RCC 7860 (cell line): ENCODE data around the gene DPF3.

Experiments
- DNase-seq: peaks from one replicate; pipeline ENCODE4 v3.0.0-alpha.2; 2015; ENCODE audit warnings: low spot score
- FAIRE-seq: peaks from 2 replicates; lab custom pipeline; 2012; peaks lifted over from hg19 to GRCh38; lab: Jason Lieb, UNC

Gene DPF3

DNA sequence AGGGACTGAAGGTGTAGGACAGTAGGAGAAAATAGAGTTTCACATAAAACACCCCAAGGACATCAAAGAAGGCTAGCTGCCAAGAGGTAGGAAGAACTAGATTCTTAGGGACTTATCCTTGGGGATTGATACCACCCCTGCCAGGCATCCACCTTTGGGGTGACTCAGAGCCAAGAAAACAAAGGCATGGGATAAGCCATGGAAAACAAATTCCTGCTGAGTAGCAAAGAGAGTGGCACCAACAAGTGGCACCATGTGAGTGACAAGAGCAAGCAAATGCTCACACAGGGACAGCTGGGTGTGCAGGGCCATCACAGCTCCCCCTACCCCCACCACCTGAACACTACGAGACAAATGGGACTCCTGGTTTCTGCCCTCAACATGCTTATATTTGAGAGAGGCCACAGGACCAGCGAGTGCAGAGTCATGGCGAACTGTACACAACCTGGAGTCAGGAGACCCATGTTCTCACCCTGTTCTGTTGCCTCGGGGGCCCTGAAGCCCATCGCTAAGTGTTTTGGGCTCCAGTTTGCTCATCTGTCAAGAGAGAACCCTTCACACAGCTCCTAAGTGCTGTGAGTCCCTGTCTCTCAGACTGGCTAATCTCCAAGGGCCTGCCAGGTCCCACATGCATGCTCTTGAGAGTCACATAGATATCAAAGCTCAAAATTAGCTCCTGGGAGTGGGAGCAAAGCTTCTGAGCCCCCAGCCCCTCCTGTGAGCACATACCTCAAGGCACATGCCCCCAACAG lies 91.9 kb downstream of the DPF3 start:
- DNase-seq: no peak
- no peak for FAIRE-seq

GRCh38 chr14:72801381-72801812 lies 92.5 kb downstream of the DPF3 start:
- FAIRE-seq: no peak

DNA sequence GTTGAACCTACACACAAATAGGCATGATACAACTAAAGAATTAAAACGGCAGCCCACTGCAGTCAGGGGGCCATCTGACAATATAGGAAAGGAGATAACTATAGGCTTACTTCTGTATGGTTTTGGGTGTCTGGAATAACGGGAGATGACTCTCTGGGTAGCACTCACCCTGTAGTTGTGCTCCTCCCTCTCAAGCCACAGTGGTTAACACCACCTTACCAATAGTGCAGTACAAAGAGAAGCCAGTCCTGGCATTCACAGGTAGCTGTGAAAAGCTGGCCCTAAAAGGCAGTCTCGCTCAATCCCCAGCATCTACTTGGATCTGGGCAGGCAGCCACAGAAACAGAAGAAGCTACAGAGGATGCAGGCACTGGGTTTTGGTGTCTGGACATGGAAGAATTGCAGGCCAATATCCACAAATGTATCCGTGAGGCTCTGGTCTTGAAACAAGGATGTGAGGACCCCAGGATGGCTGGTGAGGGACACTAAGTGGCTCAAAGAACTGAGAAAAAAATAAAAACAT lies 93.0 kb downstream of the DPF3 start:
- DNase-seq (no peak), FAIRE-seq (no peak)

More at GRCh38 chr14:72801381-72801812, 92.5 kb downstream of the DPF3 start:
- peak; percentile 79 for DNase-seq

DNA sequence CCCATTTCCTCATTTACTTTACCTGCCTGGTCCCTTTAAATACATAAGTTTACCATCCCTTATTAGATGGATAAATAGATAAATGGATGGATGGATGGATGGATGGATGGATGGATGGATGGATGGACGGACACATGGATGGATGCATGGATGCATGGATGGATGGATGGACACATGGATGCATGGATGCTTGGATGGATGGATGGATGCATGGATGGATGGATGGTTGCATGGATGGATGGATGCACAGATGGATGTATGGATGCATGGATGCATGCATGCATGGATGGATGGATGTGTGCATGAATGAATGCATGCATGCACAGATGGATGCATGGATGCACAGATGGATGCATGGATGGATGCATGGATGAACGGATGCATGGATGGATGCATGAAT lies 93.6 kb downstream of the DPF3 start:
- DNase-seq: no peak
- no peak for FAIRE-seq

- DNase-seq: no peak
- FAIRE-seq: no peak
These were observed 97.0 kb downstream of the DPF3 start for GRCh38 chr14:72796935-72797334.

DNA sequence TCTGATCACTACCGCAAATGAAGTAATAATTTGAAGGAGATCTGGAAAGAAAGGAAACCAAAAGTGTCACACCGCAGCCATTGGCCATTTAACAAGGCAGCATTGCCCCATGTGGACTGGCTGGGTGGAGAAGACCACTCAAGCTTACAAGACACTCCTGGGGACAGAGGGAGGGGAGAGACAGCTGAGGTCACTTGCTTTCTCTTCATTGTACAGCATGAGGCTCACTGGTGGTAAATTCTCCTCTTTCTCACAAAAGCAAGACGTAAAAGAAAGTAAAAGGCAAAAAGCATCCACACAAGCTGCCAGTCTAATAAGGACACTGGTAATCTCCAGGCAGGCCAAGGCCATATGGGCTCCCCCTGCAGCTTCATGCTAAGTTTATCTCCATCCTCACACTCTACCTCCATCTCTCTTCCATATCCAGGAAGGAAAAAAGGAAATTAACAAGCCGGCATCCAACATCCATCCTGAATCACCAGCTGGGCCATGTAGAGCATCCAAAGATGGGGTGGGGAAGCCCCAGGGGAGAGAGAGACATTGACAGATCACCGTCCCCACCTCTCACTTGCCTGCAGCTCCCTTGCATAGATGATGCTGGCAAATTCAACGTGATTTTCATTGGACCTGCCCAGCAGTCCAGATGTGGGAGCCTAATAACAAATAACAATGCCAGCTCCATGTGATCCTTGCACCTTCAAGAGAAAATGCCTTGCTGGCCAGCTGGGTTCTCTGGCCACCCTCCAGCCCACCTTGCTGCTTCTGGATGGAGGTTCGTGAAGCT lies 100.6 kb downstream of the DPF3 start:
- FAIRE-seq: no peak
- DNase-seq: no peak

DNA sequence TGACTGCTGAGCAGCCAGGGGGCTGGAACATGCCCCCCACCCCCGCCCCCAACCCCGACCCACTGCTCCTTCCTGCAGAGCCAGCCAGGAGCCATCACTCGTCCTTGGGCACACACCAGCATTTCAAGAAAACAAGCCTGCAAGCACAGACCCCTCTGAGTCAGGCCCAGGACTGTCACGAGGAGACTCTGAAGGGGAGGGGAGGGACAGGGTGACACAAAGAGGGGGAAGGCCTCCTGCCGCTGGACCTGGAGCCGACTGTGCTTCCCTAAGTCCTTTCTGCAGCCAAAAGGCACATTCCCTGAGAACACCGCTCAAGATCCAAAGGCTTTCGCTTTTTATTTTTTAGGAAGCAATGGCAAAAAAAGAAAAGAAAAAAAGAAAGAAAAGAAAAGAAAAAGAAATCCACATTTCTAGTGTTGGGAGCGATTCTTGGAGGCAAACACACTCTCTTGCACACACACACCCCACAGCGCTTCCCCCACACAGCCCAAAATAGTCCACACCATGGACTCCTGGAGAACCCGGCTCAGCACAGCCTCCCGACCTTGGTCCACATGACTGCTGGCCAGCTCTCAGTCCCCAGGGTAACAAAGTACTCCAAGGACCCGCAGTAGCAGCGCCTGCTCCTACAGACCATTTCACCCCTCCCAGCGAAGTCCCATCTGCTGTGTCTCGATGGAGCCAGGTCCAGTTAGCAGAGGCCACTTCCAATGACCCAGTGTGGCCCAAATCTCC lies 101.7 kb downstream of the DPF3 start:
- FAIRE-seq (no peak), DNase-seq (no peak)

DNA sequence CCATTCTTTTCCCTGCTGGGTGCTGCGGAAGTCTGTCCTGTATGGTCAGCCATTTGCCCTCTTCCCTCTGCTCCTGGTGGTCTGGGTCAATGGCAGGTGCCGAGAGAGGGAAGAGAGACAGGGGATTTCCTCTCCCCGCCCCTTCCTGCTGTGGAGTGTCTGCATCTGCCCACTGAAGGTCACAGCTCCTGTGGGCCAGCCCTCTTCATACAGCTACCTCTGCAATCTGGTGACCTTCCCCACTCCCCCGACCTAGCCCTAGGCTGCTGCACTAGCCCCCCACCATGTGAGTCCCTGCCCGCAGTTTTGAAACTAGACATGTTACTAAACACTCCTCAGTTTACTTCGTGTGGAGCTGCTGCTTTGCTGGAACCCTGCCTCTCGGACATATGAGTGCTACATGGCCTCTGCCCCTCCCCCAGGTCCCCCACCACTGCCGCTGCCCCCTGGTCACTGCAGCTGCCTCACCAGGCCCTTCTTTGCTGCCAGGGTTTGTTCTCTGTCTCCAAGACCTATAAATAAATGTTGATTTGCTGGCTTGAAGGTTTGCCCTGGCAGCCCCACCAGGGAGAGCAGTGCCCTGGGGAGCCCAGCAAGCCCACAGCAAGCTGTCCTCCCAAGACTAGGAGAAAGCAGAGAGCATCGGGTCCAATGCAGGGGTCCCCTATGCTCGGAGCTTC lies 102.9 kb downstream of the DPF3 start:
- FAIRE-seq (no peak), DNase-seq (no peak)

DNA sequence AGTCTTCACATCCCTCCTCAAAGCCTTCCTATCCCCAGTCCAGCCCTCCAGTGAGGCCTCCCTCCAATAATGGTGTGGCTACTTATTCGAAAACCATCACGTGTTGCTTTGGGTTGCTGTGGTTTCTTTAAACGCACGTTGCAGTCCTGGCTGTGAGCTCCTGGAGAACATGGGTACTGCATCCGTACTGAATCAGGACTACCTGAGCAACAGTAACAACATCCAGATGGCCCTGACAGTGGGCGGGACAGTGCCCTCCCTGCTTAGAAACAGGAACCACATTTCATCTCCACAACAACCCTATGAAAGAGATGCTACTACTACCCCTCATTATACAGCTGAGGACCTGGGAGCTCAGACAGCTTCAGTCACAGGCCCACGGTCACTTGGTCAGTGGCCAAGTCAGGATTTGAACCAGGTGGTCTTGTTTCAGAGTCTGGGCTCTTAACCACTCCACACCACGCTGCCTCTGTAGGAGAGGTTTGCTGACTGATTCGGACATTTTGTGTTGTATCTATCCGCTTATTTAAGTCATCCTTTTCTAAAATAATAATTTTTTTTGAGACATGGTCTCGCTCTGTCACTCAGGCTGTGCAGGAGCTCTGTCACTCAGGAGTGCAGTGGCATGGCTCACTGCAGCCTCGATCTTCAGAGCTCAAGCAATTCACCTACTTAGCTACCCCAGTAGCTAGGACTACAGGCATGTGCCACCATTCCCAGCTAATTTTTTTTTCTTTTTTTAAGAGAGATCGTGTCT lies 104.8 kb downstream of the DPF3 start:
- DNase-seq: no peak
- FAIRE-seq: no peak

GRCh38 chr14:72788255-72788654 lies 105.6 kb downstream of the DPF3 start:
- FAIRE-seq: no peak
- DNase-seq: no peak

DNA sequence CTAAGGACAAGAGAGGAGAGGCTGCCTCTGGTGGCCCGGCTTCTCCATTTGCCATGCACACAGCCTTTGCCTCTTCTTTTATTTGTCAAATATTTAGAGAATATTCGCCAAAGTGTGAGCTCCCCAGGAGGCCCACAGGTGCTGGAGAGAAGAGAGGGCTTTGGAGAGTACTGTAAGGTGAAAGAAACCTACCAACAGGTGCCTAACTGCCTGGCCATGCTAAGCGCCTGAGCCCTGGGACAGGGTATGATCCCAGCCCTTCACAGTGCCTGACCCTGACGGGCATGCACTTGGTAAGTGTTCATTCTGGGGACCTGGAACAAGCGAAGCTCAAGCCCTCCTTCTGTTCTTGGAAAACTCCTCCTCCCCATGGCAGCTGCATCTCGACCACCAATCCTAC lies 106.1 kb downstream of the DPF3 start:
- FAIRE-seq: no peak

DNA sequence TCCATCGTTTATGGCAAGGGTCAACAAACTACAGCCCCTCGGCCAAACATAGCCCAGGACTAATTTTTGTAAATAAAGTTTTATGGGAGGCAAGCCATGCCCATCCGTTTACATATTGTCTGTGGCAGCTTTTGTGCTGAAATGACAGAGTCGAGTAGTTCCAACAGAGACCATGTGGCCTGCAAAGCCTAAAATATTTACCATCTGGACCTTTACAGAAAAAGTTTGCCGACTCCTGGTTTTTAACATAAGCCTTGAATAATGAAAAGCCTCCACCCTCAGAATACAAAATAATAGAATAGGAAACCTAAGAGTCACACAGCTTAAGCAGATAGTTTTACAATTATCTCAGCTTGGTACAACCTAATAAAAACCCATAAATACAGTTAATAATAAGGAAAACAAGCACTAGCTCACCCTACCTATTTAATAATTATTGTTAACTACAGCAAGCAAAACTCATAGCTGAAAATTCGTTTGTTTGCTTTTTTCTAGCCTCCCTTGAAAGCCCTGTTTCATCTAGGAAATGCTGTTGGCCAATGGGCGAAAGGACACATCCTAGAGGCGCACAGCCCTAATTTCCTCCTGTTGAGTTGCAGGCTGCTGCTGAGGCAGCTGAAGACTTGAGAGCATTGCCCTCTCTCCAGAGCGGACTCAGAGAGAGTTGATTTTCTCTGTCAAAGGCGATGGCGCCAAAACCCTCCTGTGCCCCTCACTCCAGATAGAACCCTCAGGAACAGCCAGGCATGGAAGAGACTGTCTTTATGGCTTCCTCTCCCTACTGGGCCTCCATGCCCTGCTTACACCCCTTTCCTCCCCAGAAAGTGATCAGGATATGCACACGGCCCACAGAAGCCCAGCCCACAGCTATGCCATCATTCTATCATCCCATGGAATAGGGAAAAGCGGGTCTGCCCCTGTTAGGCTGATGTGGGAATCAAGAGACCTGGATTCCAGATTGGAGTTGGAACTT lies 107.2 kb downstream of the DPF3 start:
- FAIRE-seq: no peak
- DNase-seq: no peak

More for the DNA sequence above, 106.1 kb downstream of the DPF3 start:
- no peak for DNase-seq

DNA sequence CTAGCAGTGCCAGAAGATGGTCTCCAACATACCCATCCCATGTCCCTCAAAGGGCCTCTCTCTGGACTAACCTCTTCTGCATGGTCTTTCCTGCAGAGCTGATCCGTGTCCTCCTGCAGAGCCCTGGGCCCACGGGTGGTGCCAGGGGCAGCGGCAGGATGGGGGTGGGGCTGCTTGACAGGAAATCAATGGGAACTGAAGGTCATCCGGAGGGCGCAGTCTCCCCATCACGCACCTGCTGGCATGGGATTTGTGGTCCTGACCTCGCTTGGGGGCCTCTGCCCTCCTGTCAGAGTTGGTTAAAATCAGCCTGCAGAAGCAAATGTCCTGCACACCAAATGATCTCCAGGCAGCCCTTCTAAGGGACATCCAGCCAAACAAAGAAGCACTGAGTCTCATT lies 110.2 kb downstream of the DPF3 start:
- FAIRE-seq: no peak
- no peak for DNase-seq

- FAIRE-seq (no peak), DNase-seq (no peak)
These were observed 111.1 kb downstream of the DPF3 start for GRCh38 chr14:72782817-72783216.

DNA sequence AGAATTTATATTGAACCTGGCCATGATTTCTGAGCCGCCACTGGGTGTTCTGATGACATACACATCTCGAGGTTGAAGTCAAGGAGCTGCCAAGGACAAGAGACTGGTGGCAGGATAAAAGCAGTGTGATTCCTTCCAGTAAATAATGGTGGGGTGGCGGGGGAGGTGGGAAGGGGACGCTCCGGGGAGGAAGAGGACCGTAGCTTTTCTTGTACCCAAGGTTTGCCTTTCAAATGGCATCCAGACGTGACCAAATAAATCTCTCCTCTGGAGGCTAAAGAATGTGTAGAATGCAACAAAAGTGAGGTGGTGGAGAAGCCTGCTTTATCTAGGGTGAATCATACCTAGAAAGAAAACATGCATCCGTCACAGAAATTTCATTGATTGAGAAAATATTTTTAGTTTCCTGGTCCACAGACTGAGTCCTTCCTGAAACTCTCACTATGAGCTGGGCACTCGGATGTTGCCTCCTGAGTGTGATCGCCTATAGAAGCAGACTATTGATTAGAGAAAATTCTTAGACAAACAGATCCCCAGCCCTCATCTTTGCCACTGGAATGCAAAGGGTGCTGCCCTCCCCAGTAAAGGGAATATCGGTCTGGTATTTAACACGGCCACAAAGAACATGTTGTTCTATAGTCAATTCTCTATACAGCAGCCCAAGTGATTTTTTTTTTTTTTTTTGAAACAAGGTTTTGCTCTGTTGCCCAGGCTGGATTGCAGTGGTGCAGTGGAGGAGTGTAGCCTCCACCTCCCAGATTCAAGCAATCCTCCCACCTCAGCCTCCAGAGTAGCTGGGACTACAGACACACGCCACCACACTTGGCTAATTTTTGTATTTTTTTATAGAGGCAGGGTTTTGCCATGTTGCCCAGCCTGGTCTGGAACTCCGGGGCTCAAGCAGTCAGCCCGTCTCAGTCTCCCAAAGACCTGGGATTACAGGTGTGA lies 112.1 kb downstream of the DPF3 start:
- DNase-seq (peak; percentile 48), FAIRE-seq (no peak)

DNA sequence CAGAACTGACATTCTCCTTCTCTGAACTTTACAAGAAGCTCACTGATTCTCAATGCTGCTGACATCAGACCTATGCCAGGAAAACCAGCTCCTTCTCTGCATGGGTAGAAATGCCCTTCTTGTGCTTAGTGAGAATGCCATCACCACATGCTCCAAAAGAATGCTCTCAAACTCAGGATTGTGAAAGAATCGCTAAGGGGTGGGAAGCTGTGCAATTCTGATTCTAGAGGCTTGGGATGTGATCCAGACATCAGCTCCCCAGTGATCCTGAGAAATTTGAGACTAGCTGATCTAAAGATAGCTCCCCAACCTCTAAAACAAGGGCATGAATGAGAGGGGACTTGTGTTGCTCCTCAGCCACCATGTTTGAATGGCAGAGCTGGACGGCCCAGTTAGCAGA lies 113.2 kb downstream of the DPF3 start:
- FAIRE-seq: no peak
- DNase-seq: no peak

- FAIRE-seq: no peak
- no peak for DNase-seq
These were observed 114.2 kb downstream of the DPF3 start for GRCh38 chr14:72779679-72780078.

- FAIRE-seq (no peak), DNase-seq (no peak)
These were observed 116.3 kb downstream of the DPF3 start for GRCh38 chr14:72777636-72778035.
